Measurements from ENCODE around the gene KCNMB4. TPM values are rescaled to one million over a fixed set of nuclear protein-coding genes. Genes with fewer than 3 reads are reported as not detected.
"Not testable (repeated sequence)": the region's sequence is repeated elsewhere in the genome, so short reads cannot be mapped to it uniquely, and the experiment has no call there.

KCNMB4 gene
- total and polyA plus RNA-seq, 2 donors (not counting 1 experiment from before 2014, with no cell fraction given), result 0.66 to 0.67 TPM

DNA sequence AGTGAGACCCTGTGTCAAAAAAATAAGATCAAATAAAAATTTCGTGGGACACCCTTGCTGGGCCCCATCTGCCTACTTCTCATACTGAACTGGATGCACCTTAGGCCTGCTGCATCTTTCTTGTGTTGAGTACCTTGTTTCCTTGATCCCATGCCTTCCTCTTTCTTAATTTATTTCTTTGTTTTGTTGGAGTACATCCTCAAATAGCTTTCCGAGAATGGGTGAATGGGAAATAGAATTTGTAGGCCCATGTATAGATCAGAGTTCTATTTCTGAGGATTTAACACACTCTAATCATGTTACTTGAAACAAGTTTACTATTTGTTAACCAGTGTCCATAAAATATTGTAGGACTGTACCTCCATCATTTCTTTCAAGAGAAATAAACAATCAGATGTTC lies 23.6 kb downstream of the KCNMB4 start:
- no peaks in the 10 kb centered on the region for H3K27me3 ChIP-seq (replicated peaks in 1 of 4; ENCODE audit: control extremely low read depth in 1 of 4, control insufficient read depth in 3 of 4, insufficient read depth in 4 of 4, low read length in 3 of 4)
- H3K4me2 ChIP-seq (replicated peaks; ENCODE audit: low read depth, low read length, poor library complexity, severe bottlenecking), result no peak overlapping the region
- peaks cover 2% of the 10 kb centered on the region for H3K27me3 Mint-ChIP-seq
- no peaks in the 10 kb centered on the region for H3K4me1 Mint-ChIP-seq
- no peak overlapping the region for H3K4me3 ChIP-seq (ENCODE audit: control extremely low read depth in 1 of 5, extremely low read depth in 1 of 5, insufficient read depth in 1 of 5, low read depth in 2 of 5, low read length in 4 of 5)
- ATAC-seq (ENCODE audit: low read depth) (no peak), DNase-seq (no peak)
- no peaks in the 10 kb centered on the region for H3K36me3 ChIP-seq (replicated peaks in 1 of 2; ENCODE audit: control extremely low read depth in 1 of 2, control insufficient read depth in 1 of 2, extremely low read depth in 1 of 2, insufficient read depth in 2 of 2, low read length in 1 of 2)
- intact Hi-C loops (cut with micrococcal nuclease), result no loop called here
- H3K4me3 Mint-ChIP-seq, result no peak overlapping the region
- no peaks in the 10 kb centered on the region for H3K79me2 ChIP-seq (ENCODE audit: control insufficient read depth, insufficient read depth, low read length)
- H3K27ac Mint-ChIP-seq, result no peak overlapping the region
- no peaks in the 10 kb centered on the region for H3K4me1 ChIP-seq (ENCODE audit: control insufficient read depth in 2 of 2, insufficient read depth in 2 of 2, low read length in 2 of 2)
- WGBS (ENCODE audit: insufficient coverage), result 75% methylated on average over 1 of the region's 2 CpGs
- H4K20me1 ChIP-seq (ENCODE audit: control insufficient read depth, insufficient read depth, low read length, poor library complexity, severe bottlenecking), result no peaks in the 10 kb centered on the region
- peaks cover 0 to 2% (median 0%) of the 10 kb centered on the region in 3 donors for H3K9me3 ChIP-seq (ENCODE audit: control extremely low read depth in 1 of 3, control insufficient read depth in 2 of 3, insufficient read depth in 1 of 3, low read length in 2 of 3)
- ChIA-PET CTCF (no interaction called here), POLR2A (no interaction called here)
- TF ChIP-seq, protein P1, sequence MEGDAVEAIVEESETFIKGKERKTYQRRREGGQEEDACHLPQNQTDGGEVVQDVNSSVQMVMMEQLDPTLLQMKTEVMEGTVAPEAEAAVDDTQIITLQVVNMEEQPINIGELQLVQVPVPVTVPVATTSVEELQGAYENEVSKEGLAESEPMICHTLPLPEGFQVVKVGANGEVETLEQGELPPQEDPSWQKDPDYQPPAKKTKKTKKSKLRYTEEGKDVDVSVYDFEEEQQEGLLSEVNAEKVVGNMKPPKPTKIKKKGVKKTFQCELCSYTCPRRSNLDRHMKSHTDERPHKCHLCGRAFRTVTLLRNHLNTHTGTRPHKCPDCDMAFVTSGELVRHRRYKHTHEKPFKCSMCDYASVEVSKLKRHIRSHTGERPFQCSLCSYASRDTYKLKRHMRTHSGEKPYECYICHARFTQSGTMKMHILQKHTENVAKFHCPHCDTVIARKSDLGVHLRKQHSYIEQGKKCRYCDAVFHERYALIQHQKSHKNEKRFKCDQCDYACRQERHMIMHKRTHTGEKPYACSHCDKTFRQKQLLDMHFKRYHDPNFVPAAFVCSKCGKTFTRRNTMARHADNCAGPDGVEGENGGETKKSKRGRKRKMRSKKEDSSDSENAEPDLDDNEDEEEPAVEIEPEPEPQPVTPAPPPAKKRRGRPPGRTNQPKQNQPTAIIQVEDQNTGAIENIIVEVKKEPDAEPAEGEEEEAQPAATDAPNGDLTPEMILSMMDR (IDR thresholded peaks at IDR 0.05), result no peak
- no peak for TF ChIP-seq EZH2 (IDR thresholded peaks at IDR 0.05; ENCODE audit: borderline replicate concordance, insufficient read depth, low read depth, low read length, poor library complexity, severe bottlenecking)
- H3K9ac ChIP-seq (ENCODE audit: low read length), result no peak overlapping the region
- H2AFZ ChIP-seq (ENCODE audit: insufficient read depth, low read depth, low read length, poor library complexity, severe bottlenecking), result no peak overlapping the region
- H3K9me3 Mint-ChIP-seq (ENCODE audit: insufficient read depth), result peaks cover 6% of the 10 kb centered on the region
- H3K27ac ChIP-seq (ENCODE audit: low read length in 2 of 2), result no peak overlapping the region

DNA sequence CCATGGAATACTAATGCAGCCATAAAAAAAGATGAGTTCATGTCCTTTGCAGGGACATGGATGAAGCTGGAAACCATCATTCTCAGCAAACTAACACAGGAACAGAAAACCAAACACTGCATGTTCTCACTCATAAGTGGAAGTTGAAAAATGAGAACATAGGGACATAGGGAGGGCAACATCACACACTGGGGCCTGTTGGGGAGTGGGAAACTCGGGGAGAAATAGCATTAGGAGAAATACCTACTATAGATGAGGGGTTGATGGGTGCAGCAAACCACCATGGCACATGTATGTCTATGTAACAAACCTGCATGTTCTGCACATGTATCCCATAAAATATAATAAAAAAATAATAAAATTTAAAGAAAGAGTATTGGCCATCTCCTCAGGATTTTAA lies 26.5 kb downstream of the KCNMB4 start:
- H3K79me2 ChIP-seq (ENCODE audit: control insufficient read depth, insufficient read depth, low read length); H3K4me1 Mint-ChIP-seq; POLR2A ChIA-PET; H3K27me3 ChIP-seq (replicated peaks in 1 of 4; ENCODE audit: control extremely low read depth in 1 of 4, control insufficient read depth in 3 of 4, insufficient read depth in 4 of 4, low read length in 3 of 4); H3K9ac ChIP-seq (ENCODE audit: low read length); CTCF ChIA-PET; intact Hi-C loops (cut with micrococcal nuclease); H3K27ac Mint-ChIP-seq; H3K4me2 ChIP-seq (replicated peaks; ENCODE audit: low read depth, low read length, poor library complexity, severe bottlenecking); DNase-seq; H3K4me3 ChIP-seq (ENCODE audit: control extremely low read depth in 1 of 5, extremely low read depth in 1 of 5, insufficient read depth in 1 of 5, low read depth in 2 of 5, low read length in 4 of 5); H2AFZ ChIP-seq (ENCODE audit: insufficient read depth, low read depth, low read length, poor library complexity, severe bottlenecking); H3K4me1 ChIP-seq (ENCODE audit: control insufficient read depth in 2 of 2, insufficient read depth in 2 of 2, low read length in 2 of 2); H3K9me3 ChIP-seq (ENCODE audit: control extremely low read depth in 1 of 3, control insufficient read depth in 2 of 3, insufficient read depth in 1 of 3, low read length in 2 of 3); H3K4me3 Mint-ChIP-seq; H3K9me3 Mint-ChIP-seq (ENCODE audit: insufficient read depth); H3K27me3 Mint-ChIP-seq; ATAC-seq (ENCODE audit: low read depth); H3K36me3 ChIP-seq (replicated peaks in 1 of 2; ENCODE audit: control extremely low read depth in 1 of 2, control insufficient read depth in 1 of 2, extremely low read depth in 1 of 2, insufficient read depth in 2 of 2, low read length in 1 of 2); H4K20me1 ChIP-seq (ENCODE audit: control insufficient read depth, insufficient read depth, low read length, poor library complexity, severe bottlenecking); H3K27ac ChIP-seq (ENCODE audit: low read length in 2 of 2): not testable (repeated sequence)
- WGBS (ENCODE audit: insufficient coverage), result no CpG with 5 or more reads among the region's 1 CpG

Measured in B cell (primary cell).